HCT116 (cell line): ENCODE measurements around the gene NDUFS8. TPM values are rescaled to one million over a fixed set of nuclear protein-coding genes. Genes with fewer than 3 reads are reported as not detected.

Experiments used
- ATAC-seq: fragments of 200-7000 bp; cut with Tn5 transposase; 2 replicates; pipeline ENCODE4 v1.9.1; 2020; ENCODE audit warnings: mild to moderate bottlenecking, moderate library complexity
- BruUV-seq: library from RNA; stranded (reverse); fragments of 400-500 nt; replicated peaks from 2 replicates; lab custom pipeline; 2021; lab: Mats Ljungman, UMichigan
- CTCF ChIA-PET: fragments of 300-600 bp; sonication (Branson Sonifier 250); formaldehyde crosslinking; loops from one replicate; lab custom pipeline; 2021; ENCODE audit warnings: antibody characterized with exemption; lab: Charles Lee
- POLR2A ChIA-PET: fragments of 300-600, 350-600 bp; sonication (Branson Sonifier 250); formaldehyde crosslinking; loops from one replicate; lab custom pipeline; 2021; ENCODE audit warnings: antibody characterized with exemption; lab: Charles Lee
- RAD21 ChIA-PET, 2 experiments: fragments of 300-600 bp; sonication (Branson Sonifier 250); formaldehyde crosslinking; loops; one replicate each; lab custom pipeline; 2023; ENCODE audit warnings: low total read pairs in 2 of 2; ENCODE audit not compliant: uncharacterized antibody in 2 of 2, unreplicated experiment in 2 of 2, low non-redundant PET in 1 of 2; lab: Charles Lee
- DNase-seq: peaks from one replicate; pipeline ENCODE4 v3.0.0-alpha.2; 2010; ENCODE audit warnings: low read depth, low spot score
- H2AFZ ChIP-seq: fragments of 200-600 bp; shearing (Covaris generic), sonication (generic); 2 replicates; pipeline ENCODE4 v1.6.1; 2017; ENCODE audit warnings: low read depth, mixed run types, mixed read lengths, antibody characterized with exemption, low read length; ENCODE audit not compliant: poor library complexity, severe bottlenecking
- H3K27ac ChIP-seq: 2 replicates; pipeline ENCODE4 v1.5.1; 2012; ENCODE audit warnings: low read depth, low read length
- H3K27me3 ChIP-seq: fragments of 200-600 bp; sonication (generic); 2 replicates; pipeline ENCODE4 v1.6.1; 2016; ENCODE audit warnings: mixed run types, low read length, mixed read lengths; ENCODE audit not compliant: insufficient read depth
- H3K36me3 ChIP-seq, 2 experiments: fragments of 200-500 bp in 1 of 2; fragments of 200-600 bp in 1 of 2; sonication (Bioruptor generic) in 1 of 2; sonication (generic) in 1 of 2; 2 replicates each; pipeline versions ENCODE4 v1.5.1 to v1.6.1; 2014 to 2016; ENCODE audit warnings: low read length in 2 of 2, inconsistent platforms in 1 of 2, mixed read lengths in 1 of 2, mixed run types in 1 of 2; ENCODE audit not compliant: insufficient read depth in 2 of 2, control insufficient read depth in 1 of 2
- H3K4me1 ChIP-seq, 2 experiments: fragments of 200-600 bp in 1 of 2; sonication (generic) in 1 of 2; 2 replicates each; pipeline versions ENCODE4 v1.5.1 to v1.6.1; 2012 to 2017; ENCODE audit warnings: low read length in 2 of 2, inconsistent platforms in 1 of 2, mild to moderate bottlenecking in 1 of 2, mixed read lengths in 1 of 2, mixed run types in 1 of 2, moderate library complexity in 1 of 2; ENCODE audit not compliant: insufficient read depth in 2 of 2, control insufficient read depth in 1 of 2
- H3K4me2 ChIP-seq: fragments of 200-600 bp; sonication (generic); 2 replicates; pipeline ENCODE4 v1.6.1; 2017; ENCODE audit warnings: mixed run types, low read length, mixed read lengths
- H3K4me3 ChIP-seq, 2 experiments: fragments of 200-600 bp in 1 of 2; sonication (generic) in 1 of 2; replicated peaks in 1 of 2; 2 replicates each; pipeline ENCODE4 v1.5.1; 2011 to 2016; ENCODE audit warnings: low read length in 2 of 2, control low read depth in 1 of 2, low read depth in 1 of 2, mild to moderate bottlenecking in 1 of 2, mixed read lengths in 1 of 2, mixed run types in 1 of 2
- H3K79me2 ChIP-seq: fragments of 200-600 bp; sonication (generic); 2 replicates; pipeline ENCODE4 v1.6.1; 2017; ENCODE audit warnings: mild to moderate bottlenecking, mixed run types, low read length, moderate library complexity, mixed read lengths; ENCODE audit not compliant: insufficient read depth
- H3K9ac ChIP-seq: fragments of 200-600 bp; sonication (generic); 2 replicates; pipeline ENCODE4 v1.6.1; 2016; ENCODE audit warnings: low read length, mixed read lengths
- H3K9me2 ChIP-seq: fragments of 200-600 bp; sonication (generic), shearing (Covaris generic); 2 replicates; pipeline ENCODE4 v1.6.1; 2017; ENCODE audit warnings: mixed run types, mild to moderate bottlenecking, moderate library complexity; ENCODE audit not compliant: insufficient read depth
- H3K9me3 ChIP-seq, 2 experiments: fragments of 200-500 bp in 1 of 2; fragments of 200-600 bp in 1 of 2; sonication (Bioruptor generic) in 1 of 2; sonication (generic) in 1 of 2; 2 replicates each; pipeline ENCODE4 v1.6.1; 2014 to 2017; ENCODE audit warnings: low read length in 2 of 2, mixed read lengths in 2 of 2, inconsistent platforms in 1 of 2, low read depth in 1 of 2, mild to moderate bottlenecking in 1 of 2, mixed run types in 1 of 2, moderate library complexity in 1 of 2; ENCODE audit not compliant: control insufficient read depth in 1 of 2, insufficient read depth in 1 of 2
- H4K20me1 ChIP-seq: fragments of 200-600 bp; sonication (generic), shearing (Covaris generic); 2 replicates; pipeline ENCODE4 v1.6.1; 2017; ENCODE audit warnings: mixed run types, mild to moderate bottlenecking, moderate library complexity; ENCODE audit not compliant: insufficient read depth
- CEBPB ChIP-seq: IDR thresholded peaks from 2 replicates; pipeline ENCODE4 v1.6.1; 2012; ENCODE audit warnings: low read depth
- EGR1 ChIP-seq: IDR thresholded peaks from 2 replicates; pipeline ENCODE4 v1.6.1; 2012; ENCODE audit warnings: low read depth
- ELF1 ChIP-seq: IDR thresholded peaks from 2 replicates; pipeline ENCODE4 v1.6.1; 2012; ENCODE audit warnings: low read depth, borderline replicate concordance
- EZH2phosphoT487 ChIP-seq: fragments of 200-600 bp; IDR thresholded peaks from 2 replicates; pipeline ENCODE4 v1.6.1; 2018; ENCODE audit warnings: antibody characterized with exemption, borderline replicate concordance
- FOSL1 ChIP-seq: IDR thresholded peaks from 2 replicates; pipeline ENCODE4 v1.6.1; 2012; ENCODE audit warnings: low read depth
- JUND ChIP-seq: IDR thresholded peaks from 2 replicates; pipeline ENCODE4 v1.6.1; 2012
- POLR2A ChIP-seq: IDR thresholded peaks from 2 replicates; pipeline ENCODE4 v1.7.0; 2011; ENCODE audit warnings: borderline replicate concordance; ENCODE audit not compliant: insufficient read depth, insufficient read length; ENCODE audit errors: extremely low read depth
- POLR2AphosphoS5 ChIP-seq: IDR thresholded peaks from 2 replicates; pipeline ENCODE4 v1.6.1; 2011; ENCODE audit warnings: mild to moderate bottlenecking, low read depth, low read length, moderate library complexity
- RAD21 ChIP-seq: IDR thresholded peaks from 2 replicates; pipeline ENCODE4 v1.6.1; 2012; ENCODE audit warnings: low read depth, mild to moderate bottlenecking
- REST ChIP-seq: IDR thresholded peaks from 2 replicates; pipeline ENCODE4 v1.6.1; 2012; ENCODE audit warnings: low read depth
- SIN3A ChIP-seq: IDR thresholded peaks from 2 replicates; pipeline ENCODE4 v1.6.1; 2012; ENCODE audit warnings: low read depth
- SP1 ChIP-seq: IDR thresholded peaks from 2 replicates; pipeline ENCODE4 v1.6.1; 2012; ENCODE audit warnings: low read depth
- SRF ChIP-seq: IDR thresholded peaks from 2 replicates; pipeline ENCODE4 v1.6.1; 2012; ENCODE audit warnings: low read depth
- TCF7L2 ChIP-seq: IDR thresholded peaks from 2 replicates; pipeline ENCODE4 v1.7.0; 2011; ENCODE audit warnings: borderline replicate concordance, inconsistent platforms; ENCODE audit not compliant: insufficient read depth, insufficient read length; ENCODE audit errors: extremely low read depth
- YY1 ChIP-seq: IDR thresholded peaks from 2 replicates; pipeline ENCODE4 v1.6.1; 2011; ENCODE audit warnings: low read length, low read depth, moderate library complexity, mild to moderate bottlenecking; ENCODE audit not compliant: insufficient replicate concordance; ENCODE audit errors: extremely low read depth
- ZBTB33 ChIP-seq: IDR thresholded peaks from 2 replicates; pipeline ENCODE4 v1.6.1; 2011; ENCODE audit warnings: mild to moderate bottlenecking, low read length, moderate library complexity; ENCODE audit not compliant: insufficient replicate concordance; ENCODE audit errors: extremely low read depth
- ZFX ChIP-seq: fragments of 450-650 bp; IDR thresholded peaks from 2 replicates; pipeline ENCODE4 v1.6.1; 2017
- ZNF274 ChIP-seq: fragments of 200-500 bp; sonication (Bioruptor generic); IDR thresholded peaks from 2 replicates; pipeline ENCODE4 v1.6.1; 2014; ENCODE audit warnings: mild to moderate bottlenecking, low read depth, low read length, inconsistent platforms
- intact Hi-C: fragments of 100-400 bp; cut with micrococcal nuclease; formaldehyde crosslinking; loops from 2 replicates; pipeline ENCODE4 v1.10.0; 2022
- total RNA-seq: library from RNA; stranded (reverse); gene quantifications from one replicate; pipeline ENCODE4 v1.2.1, GENCODE V29; 2021; ENCODE audit not compliant: unreplicated experiment
- TF ChIP-seq, protein P1 (sequence below): IDR thresholded peaks from 2 replicates; pipeline ENCODE4 v1.6.1; 2012
- TF ChIP-seq, protein P2 (sequence below), 3 experiments: fragments of 200-600 bp in 1 of 3; sonication (generic) in 1 of 3; IDR thresholded peaks in 2 of 3; conservative IDR thresholded peaks in 1 of 3; 2 replicates each; pipeline ENCODE4 v1.5.1; 2012 to 2017; ENCODE audit warnings: low read depth in 2 of 3, low read length in 2 of 3, antibody characterized with exemption in 1 of 3, borderline replicate concordance in 1 of 3, control low read depth in 1 of 3, mild to moderate bottlenecking in 1 of 3, mixed read lengths in 1 of 3, mixed run types in 1 of 3, moderate library complexity in 1 of 3; ENCODE audit not compliant: insufficient read depth in 1 of 3

The NDUFS8 gene
- total RNA-seq, 1 experiment from 2014 or later = 189 TPM

GRCh38 chr11:68080860-68081259, 50.4 kb downstream of the NDUFS8 start:
- Histone ChIP-seq H3K9ac (no peak overlapping the region), H3K79me2 (peaks cover 18% of the 10 kb centered on the region; the same call in 1 of the 2 replicates), H3K4me1 (no peaks in the 10 kb centered on the region; a peak in 1 of 4 replicates)
- ATAC-seq (no peak), DNase-seq (no peak)
- ChIA-PET RAD21 (no interaction called here), POLR2A (no interaction called here)
- no peak for TF ChIP-seq ELF1
- no peak for TF ChIP-seq REST
- no peak for TF ChIP-seq JUND
- TF ChIP-seq YY1 = no peak
- no peak for TF ChIP-seq ZFX
- TF ChIP-seq POLR2AphosphoS5 = no peak
- TF ChIP-seq ZNF274 = no peak
- no peak for TF ChIP-seq SRF
- TF ChIP-seq POLR2A = no peak
- TF ChIP-seq EZH2phosphoT487 = no peak
- TF ChIP-seq FOSL1 = no peak
- TF ChIP-seq, protein P1, sequence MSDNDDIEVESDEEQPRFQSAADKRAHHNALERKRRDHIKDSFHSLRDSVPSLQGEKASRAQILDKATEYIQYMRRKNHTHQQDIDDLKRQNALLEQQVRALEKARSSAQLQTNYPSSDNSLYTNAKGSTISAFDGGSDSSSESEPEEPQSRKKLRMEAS = no peak
- TF ChIP-seq SP1 = no peak
- TF ChIP-seq, protein P2, sequence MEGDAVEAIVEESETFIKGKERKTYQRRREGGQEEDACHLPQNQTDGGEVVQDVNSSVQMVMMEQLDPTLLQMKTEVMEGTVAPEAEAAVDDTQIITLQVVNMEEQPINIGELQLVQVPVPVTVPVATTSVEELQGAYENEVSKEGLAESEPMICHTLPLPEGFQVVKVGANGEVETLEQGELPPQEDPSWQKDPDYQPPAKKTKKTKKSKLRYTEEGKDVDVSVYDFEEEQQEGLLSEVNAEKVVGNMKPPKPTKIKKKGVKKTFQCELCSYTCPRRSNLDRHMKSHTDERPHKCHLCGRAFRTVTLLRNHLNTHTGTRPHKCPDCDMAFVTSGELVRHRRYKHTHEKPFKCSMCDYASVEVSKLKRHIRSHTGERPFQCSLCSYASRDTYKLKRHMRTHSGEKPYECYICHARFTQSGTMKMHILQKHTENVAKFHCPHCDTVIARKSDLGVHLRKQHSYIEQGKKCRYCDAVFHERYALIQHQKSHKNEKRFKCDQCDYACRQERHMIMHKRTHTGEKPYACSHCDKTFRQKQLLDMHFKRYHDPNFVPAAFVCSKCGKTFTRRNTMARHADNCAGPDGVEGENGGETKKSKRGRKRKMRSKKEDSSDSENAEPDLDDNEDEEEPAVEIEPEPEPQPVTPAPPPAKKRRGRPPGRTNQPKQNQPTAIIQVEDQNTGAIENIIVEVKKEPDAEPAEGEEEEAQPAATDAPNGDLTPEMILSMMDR (IDR thresholded peaks at IDR 0.05 in 2 of 3, conservative IDR thresholded peaks at IDR 0.05 in 1 of 3; ENCODE audit: borderline replicate concordance in 1 of 3, insufficient read depth in 1 of 3, low read depth in 2 of 3, low read length in 2 of 3) = no peak
- TF ChIP-seq RAD21 = no peak
- no peak for TF ChIP-seq EGR1
- no peak for TF ChIP-seq SIN3A
- TF ChIP-seq ZBTB33 = no peak
- no peak for TF ChIP-seq CEBPB
- no peak for TF ChIP-seq TCF7L2
- TF ChIP-seq, all 23 proteins: peak for 0
- CTCF ChIA-PET = no interaction called here
- Histone ChIP-seq H2AFZ (no peak overlapping the region), H3K9me3 (no peaks in the 10 kb centered on the region), H3K4me2 (no peak overlapping the region), H3K9me2 (no peaks in the 10 kb centered on the region), H4K20me1 (no peaks in the 10 kb centered on the region), H3K27ac (no peak overlapping the region), H3K27me3 (no peaks in the 10 kb centered on the region), H3K4me3 (no peak overlapping the region), H3K36me3 (peaks cover 0 to 6% of the 10 kb centered on the region in 2 experiments; a peak in 1 of 4 replicates)
- intact Hi-C loops = no loop called here
- BruUV-seq = no TSS peak
